ENCODE data around the gene SYCP1. TPM values are rescaled to one million over a fixed set of nuclear protein-coding genes. Genes with fewer than 3 reads are reported as not detected.
A peak's percentile ranks its signal among the peaks of the same experiment; 100 is the strongest.

Gene SYCP1
- total and polyA plus RNA-seq, 8 donors: not detected

DNA sequence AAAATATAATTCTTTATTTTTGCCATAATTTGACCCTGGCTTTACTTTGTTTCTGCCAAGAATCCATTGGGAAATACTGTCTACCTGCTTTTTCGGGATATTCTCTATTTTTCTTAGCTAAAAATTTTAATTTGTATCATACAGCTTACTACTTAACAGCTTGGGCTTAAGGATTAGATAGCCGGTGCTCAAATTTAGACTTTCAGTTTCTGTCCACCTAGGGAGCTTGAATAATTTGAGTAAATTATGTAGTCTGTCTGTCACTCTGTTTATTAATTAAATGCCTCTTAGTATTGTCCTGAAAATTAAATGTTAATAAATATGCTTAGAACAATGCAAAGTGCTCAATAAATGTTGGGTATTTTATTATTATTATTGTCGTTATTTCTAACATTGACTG, 6.7 kb downstream of the SYCP1 start:
- ATAC-seq: no peak
- WGBS, 2 donors: 56 to 68% methylated on average over 3 of the region's 3 CpGs
- Histone ChIP-seq H3K36me3 (no peaks in the 10 kb centered on the region), H3K9me3 (no peaks in the 10 kb centered on the region), H3K27me3 (peaks cover 0 to 16% (median under 1%) of the 10 kb centered on the region in 4 donors), H3K4me3 (no peak overlapping the region), H3K4me1 (no peaks in the 10 kb centered on the region), H3K27ac (no peak overlapping the region)
- TF ChIP-seq, protein P1, sequence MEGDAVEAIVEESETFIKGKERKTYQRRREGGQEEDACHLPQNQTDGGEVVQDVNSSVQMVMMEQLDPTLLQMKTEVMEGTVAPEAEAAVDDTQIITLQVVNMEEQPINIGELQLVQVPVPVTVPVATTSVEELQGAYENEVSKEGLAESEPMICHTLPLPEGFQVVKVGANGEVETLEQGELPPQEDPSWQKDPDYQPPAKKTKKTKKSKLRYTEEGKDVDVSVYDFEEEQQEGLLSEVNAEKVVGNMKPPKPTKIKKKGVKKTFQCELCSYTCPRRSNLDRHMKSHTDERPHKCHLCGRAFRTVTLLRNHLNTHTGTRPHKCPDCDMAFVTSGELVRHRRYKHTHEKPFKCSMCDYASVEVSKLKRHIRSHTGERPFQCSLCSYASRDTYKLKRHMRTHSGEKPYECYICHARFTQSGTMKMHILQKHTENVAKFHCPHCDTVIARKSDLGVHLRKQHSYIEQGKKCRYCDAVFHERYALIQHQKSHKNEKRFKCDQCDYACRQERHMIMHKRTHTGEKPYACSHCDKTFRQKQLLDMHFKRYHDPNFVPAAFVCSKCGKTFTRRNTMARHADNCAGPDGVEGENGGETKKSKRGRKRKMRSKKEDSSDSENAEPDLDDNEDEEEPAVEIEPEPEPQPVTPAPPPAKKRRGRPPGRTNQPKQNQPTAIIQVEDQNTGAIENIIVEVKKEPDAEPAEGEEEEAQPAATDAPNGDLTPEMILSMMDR (IDR thresholded peaks at IDR 0.05): no peak
- DNase-seq: no peak
- no peak for FAIRE-seq
- intact Hi-C loops (cut with DNase I): no loop called here

- H3K9me3 ChIP-seq: no peaks in the 10 kb centered on the region
- 70 to 71% methylated on average over 11 of the region's 11 CpGs for WGBS, 2 donors
- TF ChIP-seq, protein P1 (IDR thresholded peaks at IDR 0.05): no peak
- peaks cover 0 to 5% (median 0%) of the 10 kb centered on the region in 4 donors for H3K27me3 ChIP-seq
- no peaks in the 10 kb centered on the region for H3K36me3 ChIP-seq
- ATAC-seq (no peak), FAIRE-seq (no peak), DNase-seq (peak in 1 of 6 donors; percentile 31)
- H3K27ac ChIP-seq: no peak overlapping the region
- intact Hi-C loops (cut with DNase I): no loop called here
- H3K4me1 ChIP-seq: no peaks in the 10 kb centered on the region
- no peak overlapping the region for H3K4me3 ChIP-seq
Observed at GRCh38 chr1:114892194-114892918, 37.7 kb downstream of the SYCP1 start.

DNA sequence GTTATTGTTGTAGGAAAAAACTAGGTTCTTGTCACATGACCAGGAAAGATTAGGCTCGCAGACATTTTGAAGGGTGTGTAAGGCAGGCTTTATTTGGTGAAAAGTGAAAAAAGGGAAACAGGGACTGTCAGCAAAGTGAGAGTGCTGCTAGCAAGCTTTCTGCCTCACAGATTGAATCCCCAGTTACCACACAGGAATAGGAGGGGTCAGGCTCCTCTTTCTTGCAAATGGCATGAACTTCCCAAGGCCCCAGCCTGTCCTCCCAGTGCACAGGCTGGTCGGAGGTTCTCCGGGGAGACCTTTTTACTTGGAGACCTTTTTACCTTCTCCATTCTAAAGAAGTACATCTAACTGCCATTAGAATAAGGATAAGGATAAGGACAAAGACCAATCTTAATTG, 42.1 kb downstream of the SYCP1 start:
- Histone ChIP-seq H3K36me3 (no peaks in the 10 kb centered on the region), H3K4me3 (no peak overlapping the region), H3K9me3 (no peaks in the 10 kb centered on the region), H3K27ac (no peak overlapping the region), H3K4me1 (no peaks in the 10 kb centered on the region), H3K27me3 (peaks cover 0 to 5% (median 0%) of the 10 kb centered on the region in 4 donors)
- FAIRE-seq (no peak), DNase-seq (no peak), ATAC-seq (no peak)
- 70 to 74% methylated on average over 3 of the region's 3 CpGs for WGBS, 2 donors
- intact Hi-C loops (cut with DNase I): no loop called here
- TF ChIP-seq, protein P1 (IDR thresholded peaks at IDR 0.05): no peak

DNA sequence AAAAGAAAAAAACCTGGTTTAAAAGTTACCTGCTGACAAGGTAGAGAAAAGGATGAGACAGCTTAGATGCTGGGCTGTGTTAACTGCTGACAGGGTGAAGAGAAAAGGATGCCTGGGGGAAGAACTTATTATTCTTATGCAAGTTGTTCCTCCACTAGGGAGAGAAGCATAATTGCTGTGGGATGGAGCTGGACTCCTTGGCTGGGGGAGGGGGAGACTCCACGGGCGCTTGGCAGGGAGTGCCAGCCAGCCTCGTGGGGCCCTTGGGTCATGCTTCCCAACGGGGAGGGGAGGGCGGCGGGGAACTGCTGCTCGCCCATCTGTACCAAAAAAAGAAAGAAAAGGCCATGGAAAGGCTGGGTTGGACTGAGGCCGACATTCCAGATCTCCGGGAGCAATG, 47.2 kb downstream of the SYCP1 start:
- Histone ChIP-seq H3K9me3 (no peaks in the 10 kb centered on the region), H3K4me1 (no peaks in the 10 kb centered on the region), H3K27ac (no peak overlapping the region), H3K36me3 (no peaks in the 10 kb centered on the region), H3K4me3 (no peak overlapping the region), H3K27me3 (no peaks in the 10 kb centered on the region)
- intact Hi-C loops (cut with DNase I): no loop called here
- peak in 1 of 4 donors; percentile 38 for ATAC-seq
- DNase-seq: no peak
- TF ChIP-seq, protein P1 (IDR thresholded peaks at IDR 0.05): no peak
- WGBS, 2 donors: 38 to 43% methylated on average over 9 of the region's 9 CpGs
- FAIRE-seq: no peak

- Histone ChIP-seq H3K36me3 (no peaks in the 10 kb centered on the region), H3K4me3 (no peak overlapping the region), H3K9me3 (no peaks in the 10 kb centered on the region), H3K27me3 (no peaks in the 10 kb centered on the region), H3K4me1 (no peaks in the 10 kb centered on the region), H3K27ac (no peak overlapping the region)
- FAIRE-seq (no peak), ATAC-seq (no peak), DNase-seq (no peak)
- 41 to 44% methylated on average over 7 of the region's 7 CpGs for WGBS, 2 donors
- TF ChIP-seq, protein P1 (IDR thresholded peaks at IDR 0.05): no peak
- intact Hi-C loops (cut with DNase I): no loop called here
Observed at GRCh38 chr1:114902343-114902742, 47.7 kb downstream of the SYCP1 start.
